Stimulated activated CD8-positive, alpha-beta memory T cell treated with anti-CD3 and anti-CD28 coated beads, Interleukin-12 subunit alpha, Interleukin-12 subunit beta, amount 100 ng/mL, for 1 hour (primary cell): ENCODE results near the gene DGKI.

Experiments
- DNase-seq: peaks from one replicate; pipeline ENCODE4 v3.0.0-alpha.2; 2020; ENCODE audit warnings: low read depth

Gene DGKI

DNA sequence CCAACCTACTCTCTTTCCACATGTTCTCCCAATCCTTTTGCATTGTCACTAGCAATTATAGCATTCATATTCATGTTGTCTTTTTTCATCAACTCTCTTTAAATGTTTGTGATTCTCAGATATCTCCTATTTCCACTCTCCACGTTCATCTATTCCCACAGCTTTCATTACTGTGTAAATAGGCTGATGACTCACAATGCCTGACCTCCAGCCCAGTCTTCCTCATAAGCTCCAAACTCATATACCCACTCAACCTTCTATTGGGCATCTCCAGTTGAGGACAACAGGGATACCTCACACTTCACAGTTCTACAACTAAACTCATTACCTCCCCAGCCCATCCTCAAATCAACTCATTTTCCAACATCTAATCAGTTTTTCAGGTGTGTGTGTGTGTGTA is 194.1 kb downstream of the DGKI start:
- no peak for DNase-seq

DNA sequence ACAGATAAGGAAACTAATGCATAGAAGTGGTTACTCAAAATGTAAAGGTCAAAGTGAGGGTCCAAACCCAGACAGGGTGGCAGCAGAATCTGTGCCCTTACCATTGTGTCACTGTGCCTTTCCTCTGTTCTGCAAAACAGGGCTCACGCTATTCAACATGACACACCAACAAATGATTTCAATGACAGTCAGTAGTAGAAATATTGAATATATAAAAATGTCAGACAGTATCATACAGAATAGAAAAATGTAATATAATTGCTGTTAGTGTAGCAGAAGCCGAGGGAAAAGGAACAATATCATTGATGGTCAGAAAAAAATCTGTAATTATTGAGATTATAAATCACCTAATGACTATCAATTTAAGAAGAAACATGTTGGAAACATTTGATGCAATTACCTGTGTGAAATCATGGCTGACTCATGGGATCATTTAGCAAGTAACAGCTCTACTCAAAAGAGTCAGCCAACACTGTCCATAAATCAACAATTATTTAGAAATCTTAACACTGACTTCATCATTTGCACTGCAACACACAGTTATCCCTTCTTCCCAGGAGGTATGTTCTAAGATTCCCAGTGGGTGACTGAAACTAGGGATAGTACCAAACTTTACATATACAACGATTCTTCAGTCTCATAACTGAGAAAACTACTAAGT is 198.7 kb downstream of the DGKI start:
- DNase-seq, result no peak

GRCh38 chr7:137642472-137642871 is 204.3 kb downstream of the DGKI start:
- DNase-seq, result no peak

GRCh38 chr7:137642031-137642430 is 204.7 kb downstream of the DGKI start:
- no peak for DNase-seq

GRCh38 chr7:137636376-137636775 is 210.4 kb downstream of the DGKI start:
- DNase-seq, result no peak

DNA sequence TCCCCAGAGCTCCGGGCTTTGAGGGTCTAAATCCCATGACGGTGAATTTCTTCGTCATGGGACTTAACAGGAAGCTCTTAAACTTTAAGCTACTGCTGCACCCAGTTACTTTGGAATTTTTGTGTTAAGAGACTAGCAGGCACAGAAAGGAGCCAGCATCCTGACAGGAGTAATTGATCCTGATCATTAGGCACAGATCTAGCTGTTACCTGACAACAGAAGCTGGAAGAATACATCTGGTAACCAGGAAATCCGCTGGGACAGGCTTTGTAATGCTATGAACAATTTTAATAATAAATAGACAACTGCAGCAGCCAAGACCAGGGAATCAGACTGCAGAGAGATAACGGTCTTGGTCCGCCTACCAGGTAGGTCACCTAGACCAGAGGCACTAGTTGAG is 210.9 kb downstream of the DGKI start:
- no peak for DNase-seq

DNA sequence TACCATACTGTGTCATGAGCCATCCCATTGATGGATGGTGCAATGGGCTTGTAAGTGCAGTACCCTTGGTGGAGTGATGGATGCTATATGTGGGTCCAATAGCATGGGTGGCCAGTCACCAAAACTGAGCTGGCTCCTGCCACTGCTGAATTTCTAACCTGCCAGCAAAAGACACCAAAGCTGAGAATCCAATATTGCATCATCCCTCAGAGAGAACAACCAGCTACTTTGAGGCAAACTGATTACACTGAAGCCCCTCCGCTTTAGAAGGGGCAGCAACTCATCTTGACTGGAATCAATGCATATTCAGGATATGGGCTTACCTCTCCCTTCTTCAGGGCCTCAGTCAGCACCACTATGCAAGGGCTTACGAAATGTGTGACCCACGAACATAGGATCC is 211.6 kb downstream of the DGKI start:
- DNase-seq, result no peak

DNA sequence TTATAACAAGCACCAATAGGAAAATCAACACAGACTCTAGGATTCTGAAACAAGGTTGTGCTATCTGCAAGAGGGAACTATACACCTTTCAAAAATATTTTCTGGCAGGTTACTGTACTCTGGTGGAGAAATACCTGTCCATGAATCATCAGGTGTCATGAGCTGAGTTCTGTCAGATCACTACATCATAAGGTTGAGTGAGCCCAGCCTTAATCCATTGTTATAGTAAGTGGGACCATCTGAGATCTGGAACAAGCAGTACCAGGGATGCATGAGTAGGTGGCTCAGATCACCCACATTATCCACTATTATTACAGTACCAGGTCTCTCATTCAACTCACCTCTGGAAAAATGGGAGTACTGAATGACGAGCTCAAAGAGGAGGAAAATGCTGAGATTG is 212.4 kb downstream of the DGKI start:
- DNase-seq, result no peak

DNA sequence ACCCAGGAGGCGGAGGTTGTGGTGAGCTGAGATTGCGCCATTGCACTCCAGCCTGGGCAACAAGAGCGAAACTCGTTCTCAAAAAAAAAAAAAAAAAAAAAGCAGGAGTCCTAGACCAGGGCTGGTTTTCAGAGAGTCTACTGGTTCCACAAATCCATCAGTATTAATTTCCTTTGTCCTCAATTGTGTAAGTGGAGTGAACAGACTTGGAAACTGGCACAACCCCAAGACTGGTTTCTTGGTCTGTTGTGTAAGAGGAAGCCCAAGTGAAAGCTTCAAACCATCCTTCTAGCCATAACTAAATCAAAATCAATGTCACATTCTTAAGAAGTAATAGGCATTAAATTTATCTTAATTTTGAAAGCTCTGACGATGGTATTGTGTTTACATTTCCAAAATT is 213.6 kb downstream of the DGKI start:
- DNase-seq, result no peak

- DNase-seq, result no peak
Observed at GRCh38 chr7:137628216-137628615, 218.6 kb downstream of the DGKI start.

GRCh38 chr7:137626469-137627067 is 220.2 kb downstream of the DGKI start:
- DNase-seq, result no peak

DNA sequence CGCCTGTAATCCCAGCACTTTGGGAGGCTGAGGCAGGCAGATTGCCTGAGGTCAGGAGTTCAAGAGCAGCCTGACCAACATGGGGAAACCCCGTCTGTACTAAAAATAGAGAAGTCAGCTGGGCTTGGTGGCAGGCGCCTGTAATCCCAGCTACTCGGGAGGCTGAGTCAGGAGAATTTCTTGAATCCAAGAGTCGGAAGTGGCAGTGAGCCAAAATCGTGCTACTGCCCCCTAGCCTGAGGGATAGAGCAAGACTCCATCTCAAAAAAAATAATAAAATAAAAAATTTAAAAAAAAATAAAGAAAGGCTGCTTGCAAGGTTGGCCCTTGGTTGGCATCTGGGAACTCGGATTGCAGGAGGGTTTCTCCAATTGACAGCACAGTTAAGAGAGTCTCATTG is 221.6 kb downstream of the DGKI start:
- no peak for DNase-seq

GRCh38 chr7:137619181-137619580 is 227.6 kb downstream of the DGKI start:
- DNase-seq, result no peak

GRCh38 chr7:137618748-137619147 is 228.0 kb downstream of the DGKI start:
- no peak for DNase-seq

GRCh38 chr7:137613006-137613525 is 233.7 kb downstream of the DGKI start:
- no peak for DNase-seq

GRCh38 chr7:137611606-137612005 is 235.2 kb downstream of the DGKI start:
- no peak for DNase-seq

DNA sequence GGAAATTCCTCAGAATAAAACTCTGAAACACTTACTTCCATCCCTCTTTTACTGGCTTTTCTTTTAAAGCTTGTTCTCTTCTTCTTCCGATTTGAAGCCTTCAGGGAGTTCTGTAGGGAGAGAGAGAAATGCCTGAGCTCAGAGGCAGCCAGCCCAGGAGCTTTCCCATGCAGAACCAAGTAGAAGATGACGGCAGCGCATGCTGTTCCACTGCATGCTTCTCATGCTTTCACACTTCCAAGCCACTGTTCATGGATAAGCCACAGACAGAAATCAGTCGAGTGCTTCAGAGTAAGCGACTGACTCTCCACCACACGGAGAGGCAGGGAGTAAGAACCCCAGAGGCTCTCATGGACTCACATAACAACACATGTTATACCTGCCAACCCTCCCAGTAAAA is 237.3 kb downstream of the DGKI start:
- DNase-seq, result no peak

- no peak for DNase-seq
Observed at GRCh38 chr7:137606061-137606674, 240.6 kb downstream of the DGKI start.

DNA sequence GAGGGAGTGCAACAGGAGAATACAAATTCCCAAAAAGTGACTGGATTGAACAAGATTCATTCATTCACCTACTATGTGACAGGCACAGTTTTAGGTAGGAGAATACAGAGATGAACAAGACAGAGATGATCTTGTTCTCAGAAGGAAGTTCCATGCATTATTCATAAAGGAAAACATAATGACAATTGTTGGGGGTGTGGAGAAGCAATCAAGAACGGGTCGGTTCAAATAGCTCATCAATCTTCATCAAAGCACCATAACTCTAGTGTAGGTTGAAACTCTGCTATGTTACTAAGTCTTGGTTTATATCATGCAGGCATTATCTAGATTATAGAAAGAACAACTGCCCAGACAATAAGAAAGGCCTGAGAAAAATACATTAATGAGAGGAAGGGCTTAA is 243.7 kb downstream of the DGKI start:
- DNase-seq, result no peak

DNA sequence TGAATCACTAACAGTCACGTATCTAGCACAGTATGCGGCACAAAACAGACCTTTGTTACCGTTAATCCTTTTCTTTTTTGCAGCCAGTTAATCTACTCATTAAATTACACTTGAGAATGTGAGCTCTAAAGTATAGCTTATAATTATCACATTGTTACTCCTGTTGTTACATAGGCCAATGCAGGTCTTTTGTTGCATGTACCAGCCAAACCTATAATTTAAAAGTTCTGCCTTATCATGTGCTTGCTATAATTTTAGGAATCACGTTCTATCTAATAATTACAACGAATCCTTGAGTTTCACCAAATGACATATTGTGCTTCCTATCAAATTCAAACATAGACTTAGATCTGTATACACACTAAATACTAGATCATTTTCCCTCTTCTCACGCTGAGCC is 245.1 kb downstream of the DGKI start:
- no peak for DNase-seq

DNA sequence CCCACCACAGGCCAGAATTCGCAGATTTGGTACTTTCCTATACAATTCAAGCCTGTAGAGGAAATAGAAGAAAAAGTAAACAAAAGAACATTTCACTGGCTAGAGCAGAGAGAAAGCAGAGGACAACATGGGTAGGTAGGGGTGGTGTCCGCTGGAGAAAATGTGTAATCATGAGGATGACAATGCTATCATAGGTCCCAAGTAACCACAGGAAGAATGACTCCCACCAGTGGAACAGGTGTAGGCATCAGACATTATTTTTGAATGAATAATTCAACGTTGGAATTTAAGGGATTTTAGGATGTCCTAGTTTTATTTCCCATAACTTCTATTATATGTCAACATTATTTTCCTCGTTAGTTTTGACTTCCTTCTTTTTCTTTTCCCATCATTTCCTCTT is 248.9 kb downstream of the DGKI start:
- DNase-seq, result no peak

GRCh38 chr7:137593115-137593711 is 253.6 kb downstream of the DGKI start:
- DNase-seq, result no peak

DNA sequence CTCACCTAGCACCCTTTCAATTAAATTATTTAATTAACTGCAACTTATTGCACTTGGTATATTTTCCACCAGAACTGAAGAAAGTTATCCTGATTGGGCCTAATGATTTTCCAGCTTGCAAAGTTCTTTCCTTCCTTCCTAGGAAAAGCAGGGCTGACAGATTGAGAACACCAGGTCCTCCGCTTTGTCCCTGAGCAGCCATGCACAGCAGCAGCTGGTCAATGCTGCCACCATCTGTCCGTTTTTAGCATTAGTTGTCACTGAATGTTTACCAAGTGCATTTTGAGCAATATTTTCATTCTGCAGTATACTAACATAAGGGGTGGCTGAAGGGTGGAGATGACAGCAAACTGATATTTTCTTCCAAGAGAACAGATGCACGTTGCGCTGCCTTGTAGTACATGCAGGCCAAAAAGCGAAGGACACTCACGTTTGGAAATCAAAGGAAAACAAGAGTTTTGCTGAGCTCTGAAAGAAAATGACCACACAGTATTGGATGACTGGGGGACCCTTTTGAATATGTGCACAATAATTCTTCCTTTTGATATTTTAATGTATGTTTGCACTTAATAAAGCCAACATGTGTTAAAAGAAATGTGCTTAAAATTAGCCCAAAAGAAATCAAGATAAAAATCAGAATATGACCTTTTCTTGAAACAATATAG is 254.4 kb downstream of the DGKI start:
- DNase-seq, result no peak
